ENCODE results near the gene SNN.
A peak's percentile ranks its signal among the peaks of the same experiment; 100 is the strongest.

Gene SNN

DNA sequence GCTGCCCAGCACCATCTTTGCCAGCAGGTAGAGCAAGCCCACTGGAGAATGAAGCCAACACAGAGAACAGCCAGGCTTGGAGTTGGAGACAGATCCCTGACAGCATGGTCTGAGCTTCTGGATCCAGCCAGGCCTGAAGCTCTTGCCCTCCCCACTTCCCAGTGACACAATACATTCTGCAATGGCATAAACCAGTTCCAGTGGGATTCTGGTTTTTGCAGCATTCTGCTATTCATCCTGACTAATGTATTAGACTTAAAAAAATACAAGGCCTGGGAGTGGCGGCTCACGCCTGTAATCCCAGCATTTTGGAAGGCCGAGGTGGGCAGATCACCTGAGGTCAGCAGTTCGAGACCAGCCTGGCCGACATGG, 41.0 kb upstream of the SNN start:
- H3K4me2 ChIP-seq (ENCODE audit: low read length) = peak overlapping the region; percentile 80
- H3K4me3 ChIP-seq (ENCODE audit: low read length) = peak overlapping the region; percentile 21; the same call in 1 of the 2 replicates
- H3K9me2 ChIP-seq (replicated peaks; ENCODE audit: control insufficient read depth, low read length) = no peaks in the 10 kb centered on the region
- H3K27ac ChIP-seq (ENCODE audit: low read depth, low read length) = peak overlapping the region; percentile 98
- H3K9me3 ChIP-seq (ENCODE audit: control insufficient read depth, insufficient read depth, low read length) = no peaks in the 10 kb centered on the region
- H3F3A ChIP-seq (ENCODE audit: control insufficient read depth, insufficient read depth) = peaks cover 56% of the 10 kb centered on the region
- H4K20me1 ChIP-seq (ENCODE audit: control insufficient read depth, insufficient read depth, low read depth, low read length) = no peaks in the 10 kb centered on the region
- H3K27me3 ChIP-seq (ENCODE audit: control insufficient read depth, low read length) = no peaks in the 10 kb centered on the region
- TF ChIP-seq EZH2phosphoT487 (IDR thresholded peaks at IDR 0.05; ENCODE audit: borderline replicate concordance, low read length) = no peak
- TF ChIP-seq, protein P1, sequence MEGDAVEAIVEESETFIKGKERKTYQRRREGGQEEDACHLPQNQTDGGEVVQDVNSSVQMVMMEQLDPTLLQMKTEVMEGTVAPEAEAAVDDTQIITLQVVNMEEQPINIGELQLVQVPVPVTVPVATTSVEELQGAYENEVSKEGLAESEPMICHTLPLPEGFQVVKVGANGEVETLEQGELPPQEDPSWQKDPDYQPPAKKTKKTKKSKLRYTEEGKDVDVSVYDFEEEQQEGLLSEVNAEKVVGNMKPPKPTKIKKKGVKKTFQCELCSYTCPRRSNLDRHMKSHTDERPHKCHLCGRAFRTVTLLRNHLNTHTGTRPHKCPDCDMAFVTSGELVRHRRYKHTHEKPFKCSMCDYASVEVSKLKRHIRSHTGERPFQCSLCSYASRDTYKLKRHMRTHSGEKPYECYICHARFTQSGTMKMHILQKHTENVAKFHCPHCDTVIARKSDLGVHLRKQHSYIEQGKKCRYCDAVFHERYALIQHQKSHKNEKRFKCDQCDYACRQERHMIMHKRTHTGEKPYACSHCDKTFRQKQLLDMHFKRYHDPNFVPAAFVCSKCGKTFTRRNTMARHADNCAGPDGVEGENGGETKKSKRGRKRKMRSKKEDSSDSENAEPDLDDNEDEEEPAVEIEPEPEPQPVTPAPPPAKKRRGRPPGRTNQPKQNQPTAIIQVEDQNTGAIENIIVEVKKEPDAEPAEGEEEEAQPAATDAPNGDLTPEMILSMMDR (IDR thresholded peaks at IDR 0.05; ENCODE audit: low read depth, low read length, poor library complexity, severe bottlenecking) = no peak
- no peaks in the 10 kb centered on the region for H3K79me2 ChIP-seq (ENCODE audit: control insufficient read depth, low read length)
- H3K36me3 ChIP-seq (ENCODE audit: control insufficient read depth, low read length) = no peaks in the 10 kb centered on the region
- peaks cover 95% of the 10 kb centered on the region for H3K4me1 ChIP-seq (ENCODE audit: control insufficient read depth, low read length)

DNA sequence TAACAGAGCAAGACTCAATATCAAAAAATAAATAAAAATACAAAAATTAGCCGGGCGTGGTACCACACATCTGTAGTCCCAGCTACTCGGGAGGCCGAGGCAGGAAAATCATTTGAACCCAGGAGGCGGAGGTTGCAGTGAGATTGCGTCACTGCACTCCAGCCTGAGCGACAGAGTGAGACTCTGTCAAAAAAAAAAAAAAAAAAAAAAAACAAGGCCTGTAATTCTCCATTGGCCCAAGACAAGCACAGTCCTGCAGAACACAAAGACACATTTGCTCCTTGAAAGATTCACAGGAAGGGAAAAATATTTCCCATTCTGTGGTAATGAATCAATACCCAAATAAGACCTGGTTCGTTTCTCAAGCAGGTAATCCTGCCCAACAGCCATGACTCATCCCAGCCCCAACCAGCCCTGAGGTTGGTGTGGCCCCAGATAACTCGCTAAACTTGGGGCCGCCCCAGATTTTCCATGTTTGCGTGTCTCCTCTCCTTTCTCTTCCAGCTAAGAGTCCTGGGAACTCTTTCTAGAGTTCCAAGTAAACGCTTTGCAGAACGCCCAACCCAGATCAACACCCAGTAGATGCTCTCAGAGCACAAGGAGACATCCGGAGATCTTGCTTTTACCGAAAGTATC, 40.3 kb upstream of the SNN start:
- no peaks in the 10 kb centered on the region for H3K79me2 ChIP-seq (ENCODE audit: control insufficient read depth, low read length)
- H3K4me1 ChIP-seq (ENCODE audit: control insufficient read depth, low read length) = peaks cover 96% of the 10 kb centered on the region
- H3K9me2 ChIP-seq (replicated peaks; ENCODE audit: control insufficient read depth, low read length) = no peaks in the 10 kb centered on the region
- peak overlapping the region; percentile 80 for H3K4me2 ChIP-seq (ENCODE audit: low read length)
- H3F3A ChIP-seq (ENCODE audit: control insufficient read depth, insufficient read depth) = peaks cover 51% of the 10 kb centered on the region
- H3K27ac ChIP-seq (ENCODE audit: low read depth, low read length) = peak overlapping the region; percentile 98
- H3K36me3 ChIP-seq (ENCODE audit: control insufficient read depth, low read length) = no peaks in the 10 kb centered on the region
- no peaks in the 10 kb centered on the region for H4K20me1 ChIP-seq (ENCODE audit: control insufficient read depth, insufficient read depth, low read depth, low read length)
- no peaks in the 10 kb centered on the region for H3K9me3 ChIP-seq (ENCODE audit: control insufficient read depth, insufficient read depth, low read length)
- TF ChIP-seq, protein P1 (IDR thresholded peaks at IDR 0.05; ENCODE audit: low read depth, low read length, poor library complexity, severe bottlenecking) = no peak
- no peak for TF ChIP-seq EZH2phosphoT487 (IDR thresholded peaks at IDR 0.05; ENCODE audit: borderline replicate concordance, low read length)
- peak overlapping the region; percentile 6; the same call in 1 of the 2 replicates for H3K4me3 ChIP-seq (ENCODE audit: low read length)
- H3K27me3 ChIP-seq (ENCODE audit: control insufficient read depth, low read length) = no peaks in the 10 kb centered on the region

DNA sequence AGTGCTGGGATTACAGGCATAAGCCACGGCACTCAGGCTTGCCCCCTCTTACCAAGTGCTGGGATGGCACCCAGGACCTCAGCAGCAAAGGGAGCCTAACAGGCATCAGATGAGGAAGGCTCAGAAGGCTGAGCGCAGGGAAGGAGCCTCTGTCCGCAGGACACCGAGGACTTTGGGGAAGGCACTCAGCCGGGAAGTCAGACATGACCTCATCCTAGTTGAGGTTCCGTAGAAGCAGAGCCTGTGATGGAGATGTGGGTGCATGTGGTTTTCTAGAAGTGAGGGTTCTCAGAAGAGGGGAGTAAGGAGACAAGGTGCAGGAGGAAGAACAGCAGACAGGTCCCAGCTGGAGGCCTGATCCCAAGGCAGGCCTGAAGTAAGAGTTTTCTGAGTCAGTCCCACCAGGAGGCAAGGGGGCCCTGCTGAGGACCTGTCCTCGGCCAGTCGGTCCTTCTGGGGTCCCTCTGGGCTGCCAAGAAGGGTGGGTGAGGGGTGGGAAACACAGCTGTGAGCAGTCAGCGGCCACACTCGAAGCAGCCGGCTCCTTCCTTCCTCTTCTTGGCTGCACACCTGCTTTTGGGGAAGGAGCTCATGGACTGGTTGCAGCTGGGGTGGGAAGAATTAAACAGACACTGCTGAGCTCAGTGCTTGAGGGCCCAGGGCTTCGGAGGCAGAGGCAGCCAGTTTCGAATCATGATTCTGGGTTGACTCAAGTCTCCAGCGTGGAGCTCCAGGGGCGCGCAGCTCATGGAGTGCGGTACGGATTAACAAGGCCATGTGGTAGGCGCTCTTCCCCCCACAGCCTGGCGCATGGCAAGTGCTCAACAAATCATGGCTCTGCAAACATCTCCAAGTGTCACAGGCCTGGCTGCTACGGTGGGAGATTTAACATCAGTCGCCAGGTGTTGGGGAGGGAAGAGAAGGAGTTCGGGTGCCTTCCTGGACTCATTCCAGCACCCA, 38.9 kb upstream of the SNN start:
- Histone ChIP-seq H3K4me2 (ENCODE audit: low read length) (peak overlapping the region; percentile 80), H3K79me2 (ENCODE audit: control insufficient read depth, low read length) (no peaks in the 10 kb centered on the region), H3K36me3 (ENCODE audit: control insufficient read depth, low read length) (no peaks in the 10 kb centered on the region), H3K27me3 (ENCODE audit: control insufficient read depth, low read length) (no peaks in the 10 kb centered on the region), H3K9me2 (replicated peaks; ENCODE audit: control insufficient read depth, low read length) (no peaks in the 10 kb centered on the region), H3K9me3 (ENCODE audit: control insufficient read depth, insufficient read depth, low read length) (no peaks in the 10 kb centered on the region), H4K20me1 (ENCODE audit: control insufficient read depth, insufficient read depth, low read depth, low read length) (no peaks in the 10 kb centered on the region), H3F3A (ENCODE audit: control insufficient read depth, insufficient read depth) (peaks cover 43% of the 10 kb centered on the region), H3K4me1 (ENCODE audit: control insufficient read depth, low read length) (peaks cover 96% of the 10 kb centered on the region), H3K27ac (ENCODE audit: low read depth, low read length) (peak overlapping the region; percentile 98), H3K4me3 (ENCODE audit: low read length) (peak overlapping the region; percentile 50)
- TF ChIP-seq, protein P1 (IDR thresholded peaks at IDR 0.05; ENCODE audit: low read depth, low read length, poor library complexity, severe bottlenecking) = no peak
- TF ChIP-seq EZH2phosphoT487 (IDR thresholded peaks at IDR 0.05; ENCODE audit: borderline replicate concordance, low read length) = no peak

All from DOHH2 (cell line).